H1 (cell line): ENCODE results near the gene GUCY2D. TPM values are rescaled to one million over a fixed set of nuclear protein-coding genes. Genes with fewer than 3 reads are reported as not detected.
A peak's percentile ranks its signal among the peaks of the same experiment; 100 is the strongest.

Source experiments
- CTCF ChIA-PET: fragments of 300-600 bp; sonication (Branson Sonifier 250); formaldehyde crosslinking; loops from one replicate; lab custom pipeline; 2021; ENCODE audit not compliant: partially characterized antibody; lab: Charles Lee
- POLR2A ChIA-PET: fragments of 300-600 bp; sonication (Branson Sonifier 250); formaldehyde crosslinking; loops from one replicate; lab custom pipeline; 2021; ENCODE audit warnings: inconsistent platforms; ENCODE audit not compliant: partially characterized antibody; lab: Charles Lee
- DNase-seq, 2 experiments: peaks; one replicate each; pipeline versions ENCODE4 v3.0.0 to v3.0.0-alpha.2; 2010 to 2022; ENCODE audit warnings: low spot score in 2 of 2, low read depth in 1 of 2, mixed read lengths in 1 of 2
- FAIRE-seq: peaks from 2 replicates; lab custom pipeline; 2011; peaks lifted over from hg19 to GRCh38; lab: Jason Lieb, UNC
- H2AFZ ChIP-seq: 2 replicates; pipeline ENCODE4 v1.8.1; 2012; ENCODE audit warnings: low read length, inconsistent platforms
- H2AK5ac ChIP-seq: 2 replicates; pipeline ENCODE4 v1.6.1; 2013; ENCODE audit warnings: low read depth, low read length
- H2BK120ac ChIP-seq: replicated peaks from 2 replicates; pipeline ENCODE3; 2013; ENCODE audit warnings: low read depth, low read length, inconsistent platforms
- H2BK12ac ChIP-seq: 2 replicates; pipeline ENCODE4 v1.6.1; 2013; ENCODE audit warnings: low read depth, low read length
- H2BK15ac ChIP-seq: 2 replicates; pipeline ENCODE4 v1.6.1; 2013; ENCODE audit warnings: low read length
- H2BK20ac ChIP-seq: 2 replicates; pipeline ENCODE4 v1.6.1; 2013; ENCODE audit warnings: low read length
- H2BK5ac ChIP-seq: 2 replicates; pipeline ENCODE4 v1.6.1; 2013; ENCODE audit warnings: low read depth, low read length
- H3K14ac ChIP-seq: 2 replicates; pipeline ENCODE4 v1.6.1; 2013; ENCODE audit warnings: inconsistent platforms; ENCODE audit not compliant: insufficient read length
- H3K18ac ChIP-seq: 2 replicates; pipeline ENCODE4 v1.6.1; 2013; ENCODE audit warnings: low read length; ENCODE audit errors: extremely low read depth
- H3K23ac ChIP-seq: 2 replicates; pipeline ENCODE4 v1.6.1; 2013; ENCODE audit warnings: inconsistent platforms; ENCODE audit not compliant: insufficient read length
- H3K23me2 ChIP-seq: 2 replicates; pipeline ENCODE4 v1.6.1; 2013; ENCODE audit warnings: low read depth, low read length
- H3K27ac ChIP-seq: 2 replicates; pipeline ENCODE4 v1.6.1; 2011; ENCODE audit warnings: low read depth, low read length, inconsistent platforms
- H3K27me3 ChIP-seq, 4 experiments: replicated peaks in 1 of 4; 1 replicate in 1 of 4; 2 replicates in 3 of 4; pipeline versions ENCODE4 v1.6.1 to v1.8.1; 2011 to 2013; ENCODE audit warnings: low read length in 3 of 4, mild to moderate bottlenecking in 3 of 4, inconsistent platforms in 2 of 4, mixed read lengths in 2 of 4, moderate library complexity in 1 of 4; ENCODE audit not compliant: control insufficient read depth in 3 of 4, insufficient read depth in 3 of 4; ENCODE audit errors: extremely low read depth in 1 of 4
- H3K36me3 ChIP-seq, 4 experiments: 2 replicates each; pipeline versions ENCODE4 v1.6.1 to v1.8.1; 2011 to 2013; ENCODE audit warnings: mild to moderate bottlenecking in 4 of 4, low read length in 3 of 4, moderate library complexity in 2 of 4, control low read depth in 1 of 4, inconsistent platforms in 1 of 4; ENCODE audit not compliant: insufficient read depth in 4 of 4, control insufficient read depth in 2 of 4
- H3K4ac ChIP-seq: replicated peaks from 2 replicates; pipeline ENCODE3; 2013; ENCODE audit warnings: low read length, low read depth, mixed read lengths, inconsistent platforms; ENCODE audit not compliant: insufficient read length
- H3K4me1 ChIP-seq, 4 experiments: replicated peaks in 1 of 4; 1 replicate in 1 of 4; 2 replicates in 3 of 4; pipeline versions ENCODE4 v1.6.1 to v1.8.1; 2011 to 2013; ENCODE audit warnings: low read length in 3 of 4, inconsistent platforms in 2 of 4, mixed read lengths in 1 of 4; ENCODE audit not compliant: insufficient read depth in 4 of 4, control insufficient read depth in 3 of 4
- H3K4me2 ChIP-seq, 2 experiments: 2 replicates each; pipeline versions ENCODE4 v1.6.1 to v1.8.1; 2011 to 2013; ENCODE audit warnings: low read depth in 2 of 2, low read length in 2 of 2, control low read depth in 1 of 2, inconsistent platforms in 1 of 2, mild to moderate bottlenecking in 1 of 2; ENCODE audit not compliant: insufficient read depth in 1 of 2
- H3K4me3 ChIP-seq, 4 experiments: fragments of 200-600, 300-600 bp in 1 of 4; sonication (generic), shearing (Covaris generic), sonication (Bioruptor Twin) in 1 of 4; 2 replicates each; pipeline versions ENCODE4 v1.5.1 to v1.8.1; 2011 to 2016; ENCODE audit warnings: low read length in 4 of 4, low read depth in 3 of 4, control low read depth in 2 of 4, inconsistent platforms in 2 of 4, mild to moderate bottlenecking in 2 of 4, mixed read lengths in 1 of 4, moderate library complexity in 1 of 4; ENCODE audit not compliant: insufficient read depth in 2 of 4; ENCODE audit errors: extremely low read depth in 1 of 4
- H3K56ac ChIP-seq: replicated peaks from 2 replicates; pipeline ENCODE3; 2013; ENCODE audit warnings: low read depth, mild to moderate bottlenecking, mixed read lengths, low read length, inconsistent platforms; ENCODE audit not compliant: insufficient read length
- H3K79me1 ChIP-seq: 2 replicates; pipeline ENCODE4 v1.6.1; 2013; ENCODE audit warnings: low read depth, low read length, control low read depth
- H3K79me2 ChIP-seq, 2 experiments: 2 replicates each; pipeline versions ENCODE4 v1.6.1 to v1.8.1; 2012 to 2013; ENCODE audit warnings: low read length in 2 of 2, mild to moderate bottlenecking in 2 of 2, inconsistent platforms in 1 of 2; ENCODE audit not compliant: insufficient read depth in 2 of 2, control insufficient read depth in 1 of 2
- H3K9ac ChIP-seq, 4 experiments: replicated peaks in 1 of 4; 1 replicate in 1 of 4; 2 replicates in 3 of 4; pipeline versions ENCODE4 v1.6.1 to v1.8.1; 2011 to 2013; ENCODE audit warnings: low read depth in 3 of 4, low read length in 3 of 4, control low read depth in 2 of 4, mild to moderate bottlenecking in 2 of 4, moderate library complexity in 2 of 4, inconsistent platforms in 1 of 4; ENCODE audit errors: extremely low read depth in 1 of 4
- H3K9me3 ChIP-seq, 2 experiments: 2 replicates each; pipeline versions ENCODE4 v1.6.1 to v1.8.1; 2012 to 2013; ENCODE audit warnings: mild to moderate bottlenecking in 2 of 2, moderate library complexity in 2 of 2, control low read depth in 1 of 2, inconsistent platforms in 1 of 2, low read depth in 1 of 2, low read length in 1 of 2, mixed read lengths in 1 of 2; ENCODE audit not compliant: insufficient read depth in 2 of 2
- H4K20me1 ChIP-seq, 2 experiments: replicated peaks in 1 of 2; 2 replicates each; pipeline versions ENCODE3 to v1.8.1; 2011 to 2013; ENCODE audit warnings: inconsistent platforms in 2 of 2, low read length in 2 of 2, mild to moderate bottlenecking in 1 of 2; ENCODE audit not compliant: insufficient read depth in 2 of 2, control insufficient read depth in 1 of 2
- H4K5ac ChIP-seq: 2 replicates; pipeline ENCODE4 v1.6.1; 2013; ENCODE audit warnings: low read length, low read depth, mixed read lengths, inconsistent platforms; ENCODE audit not compliant: insufficient read length
- H4K8ac ChIP-seq: 2 replicates; pipeline ENCODE4 v1.8.0; 2013; ENCODE audit warnings: mild to moderate bottlenecking, moderate library complexity, low read length, inconsistent platforms; ENCODE audit not compliant: insufficient read depth; ENCODE audit errors: extremely low read depth
- H4K91ac ChIP-seq: replicated peaks from 2 replicates; pipeline ENCODE3; 2013; ENCODE audit warnings: low read length, mixed read lengths, inconsistent platforms; ENCODE audit not compliant: insufficient read length
- ASH2L ChIP-seq: fragments of 200-600, 300-600 bp; sonication (generic); IDR thresholded peaks from one replicate; pipeline ENCODE4 v1.7.1; 2017; ENCODE audit warnings: low read length
- BRCA1 ChIP-seq: IDR thresholded peaks from 2 replicates; pipeline ENCODE4 v1.6.1; 2012; ENCODE audit warnings: low read depth, low read length, improper control_type of control experiment
- CHD1 ChIP-seq: IDR thresholded peaks from 2 replicates; pipeline ENCODE4 v1.6.1; 2012; ENCODE audit warnings: low read depth, low read length, improper control_type of control experiment
- E2F6 ChIP-seq: IDR thresholded peaks from 2 replicates; pipeline ENCODE4 v1.6.1; 2012; ENCODE audit warnings: inconsistent platforms
- HDAC2 ChIP-seq, 2 experiments: fragments of 300-600 bp in 1 of 2; sonication (generic) in 1 of 2; IDR thresholded peaks; 2 replicates each; pipeline ENCODE4 v1.6.1; 2011 to 2012; ENCODE audit warnings: low read depth in 2 of 2, low read length in 2 of 2, mild to moderate bottlenecking in 2 of 2, moderate library complexity in 2 of 2, borderline replicate concordance in 1 of 2, inconsistent platforms in 1 of 2
- KDM1A ChIP-seq: fragments of 200-600, 300-600 bp; sonication (generic); IDR thresholded peaks from 2 replicates; pipeline ENCODE4 v1.7.1; 2016; ENCODE audit warnings: mild to moderate bottlenecking, low read length, borderline replicate concordance
- NRF1 ChIP-seq: IDR thresholded peaks from 2 replicates; pipeline ENCODE4 v1.6.1; 2011; ENCODE audit warnings: mild to moderate bottlenecking, low read depth, low read length, improper control_type of control experiment
- POLR2AphosphoS5 ChIP-seq: IDR thresholded peaks from 2 replicates; pipeline ENCODE4 v1.6.1; 2011; ENCODE audit warnings: low read depth, low read length
- SIRT6 ChIP-seq: IDR thresholded peaks from one replicate; pipeline ENCODE4 v1.7.1; 2012; ENCODE audit warnings: low read length, inconsistent platforms
- TAF1 ChIP-seq: IDR thresholded peaks from 2 replicates; pipeline ENCODE4 v1.6.1; 2011; ENCODE audit warnings: mild to moderate bottlenecking, low read depth, low read length
- TAF7 ChIP-seq: optimal IDR thresholded peaks from 2 replicates; pipeline ENCODE3; 2011; ENCODE audit warnings: low read depth, mild to moderate bottlenecking, inconsistent platforms, low read length, moderate library complexity, borderline replicate concordance
- TBP ChIP-seq: IDR thresholded peaks from 2 replicates; pipeline ENCODE4 v1.6.1; 2011; ENCODE audit warnings: low read depth, low read length, improper control_type of control experiment
- WGBS, 2 experiments: shearing (Covaris generic) in 1 of 2; methylation state at CpG; one replicate each; pipeline versions ENCODE4 v1.1.6 to v1.1.7; 2013 to 2015; ENCODE audit warnings: low lambda C conversion rate in 2 of 2, mixed read lengths in 2 of 2, inconsistent platforms in 1 of 2, low coverage in 1 of 2, missing lambda C conversion rate in 1 of 2; ENCODE audit not compliant: insufficient replicate concordance in 2 of 2, insufficient coverage in 1 of 2, insufficient read length in 1 of 2; ENCODE audit errors: extremely low coverage in 1 of 2, missing lambda C conversion rate in 1 of 2; 5-methylcytosine and 5-hydroxymethylcytosine counted together
- polyA plus RNA-seq, 7 experiments: library from polyadenylated mRNA; depleted of rRNA in 3 of 7; stranded (reverse) in 5 of 7; unstranded in 2 of 7; fragments of >200 nt in 5 of 7; fragments of 200-250 nt in 2 of 7; gene quantifications; 1 replicate in 5 of 7; 2 replicates in 1 of 7; 4 replicates in 1 of 7; pipeline versions ENCODE4 v1.2.1 to v1.2.3, GENCODE V29; 2011 to 2013; ENCODE audit warnings: missing spikeins in 2 of 7, mixed read lengths in 2 of 7
- total RNA-seq: library from RNA; stranded (reverse); fragmentation: NEBNext Ultra II Directional; extraction: Animal tissue kit (Norgen Biotek cat#: 25700); gene quantifications from 2 replicates; pipeline ENCODE4 v1.2.1, GENCODE V29; 2021

The GUCY2D gene
- total and polyA plus RNA-seq, 2 of the 8 experiments (the other 6 are each of a cell fraction or from before 2014, with no cell fraction given), result 0.20 to 0.48 TPM

DNA sequence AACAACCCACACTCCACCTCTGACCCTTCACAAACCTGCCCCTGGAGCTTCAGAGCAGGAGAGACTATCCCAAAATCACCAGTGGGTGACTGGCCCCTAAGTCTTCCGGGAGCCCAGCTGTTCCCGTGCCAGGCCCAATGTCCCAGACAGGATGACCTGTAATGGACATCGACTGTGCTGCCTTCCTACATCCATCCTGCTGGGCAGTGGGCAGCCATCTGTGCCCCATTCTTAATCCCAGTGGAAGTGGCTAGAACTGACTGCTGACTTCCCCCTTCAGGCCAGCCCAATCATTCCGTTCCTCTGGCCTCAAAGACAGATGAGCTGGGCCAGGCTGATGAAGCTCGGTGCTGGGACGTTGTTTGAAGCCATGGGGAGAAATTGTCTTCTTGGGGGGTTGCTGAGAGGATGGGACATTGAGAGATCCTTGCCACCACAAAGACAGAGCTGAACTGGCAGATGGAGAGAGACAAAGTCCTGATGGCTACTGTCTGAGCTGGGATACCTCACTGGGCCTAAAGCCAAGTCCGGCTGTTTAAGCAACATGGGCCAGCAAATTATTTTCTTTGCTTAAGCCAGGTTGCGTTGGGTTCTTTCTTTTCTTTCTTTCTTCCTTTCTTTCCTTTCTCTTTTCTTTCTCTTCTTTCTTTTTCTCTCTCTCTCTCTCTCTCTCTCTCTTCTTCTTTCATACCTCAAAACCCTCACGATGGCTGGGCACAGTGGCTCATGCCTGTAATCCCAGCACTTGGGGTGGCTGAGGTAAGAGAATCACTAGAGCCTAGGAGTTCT is 18.6 kb downstream of the GUCY2D start:
- no peak overlapping the region for H3K9ac ChIP-seq
- H3K4me2 ChIP-seq, result no peak overlapping the region
- H2BK20ac ChIP-seq, result no peak overlapping the region
- H3K4me3 ChIP-seq, result no peak overlapping the region
- H3K27me3 ChIP-seq, result peaks cover 0 to 8% (median 5%) of the 10 kb centered on the region in 4 experiments; a peak in 3 of 7 replicates
- H3K36me3 ChIP-seq, result no peaks in the 10 kb centered on the region
- peak overlapping the region; percentile 57; the same call in 1 of the 2 replicates for H4K8ac ChIP-seq
- no peak overlapping the region for H2BK120ac ChIP-seq
- H3K9me3 ChIP-seq, result no peaks in the 10 kb centered on the region
- WGBS, 2 experiments, result 89% methylated on average over 9 of the region's 9 CpGs; no CpG with 5 or more reads in 1 of the 2 experiments
- ChIA-PET CTCF (interaction anchor here (0.9 to 12.8 kb wide), 11 partner anchors 12 to 109 kb away, joined by 3 to 141 read pairs (median 5); partner anchors contain the start of genes ALOX15B and GUCY2D), POLR2A (interaction anchor here (1.0 kb wide), 1 partner anchor 105 kb away, joined by 3 read pairs; the partner anchor contains the start of gene RNF227)
- DNase-seq (no peak), FAIRE-seq (no peak)
- no peak overlapping the region for H3K27ac ChIP-seq
- H3K79me1 ChIP-seq, result no peaks in the 10 kb centered on the region
- no peak overlapping the region for H2BK5ac ChIP-seq
- H3K4ac ChIP-seq, result no peak overlapping the region
- no peak overlapping the region for H3K14ac ChIP-seq
- H3K18ac ChIP-seq, result no peak overlapping the region
- H4K91ac ChIP-seq, result no peak overlapping the region
- peaks cover 6% of the 10 kb centered on the region; the same call in 1 of the 2 replicates for H3K23me2 ChIP-seq
- no peaks in the 10 kb centered on the region; a peak in 1 of 7 replicates for H3K4me1 ChIP-seq
- H2AFZ ChIP-seq, result no peak overlapping the region
- no peak overlapping the region for H4K5ac ChIP-seq
- H3K56ac ChIP-seq, result no peak overlapping the region
- H3K79me2 ChIP-seq, result no peaks in the 10 kb centered on the region
- no peak overlapping the region for H2AK5ac ChIP-seq
- no peak overlapping the region for H2BK15ac ChIP-seq
- no peak overlapping the region for H3K23ac ChIP-seq
- H4K20me1 ChIP-seq, result no peaks in the 10 kb centered on the region
- H2BK12ac ChIP-seq, result no peak overlapping the region
- TF ChIP-seq TAF7 (no peak), E2F6 (no peak), BRCA1 (no peak), CHD1 (no peak), SIRT6 (no peak), POLR2AphosphoS5 (no peak), NRF1 (no peak), ASH2L (no peak), TAF1 (no peak), KDM1A (no peak), HDAC2 (IDR thresholded peaks at IDR 0.05; ENCODE audit: borderline replicate concordance in 1 of 2, low read depth in 2 of 2, low read length in 2 of 2) (no peak), TBP (no peak)
